Smooth muscle cell (in vitro differentiated cells): Measurements from ENCODE around the gene RGS21. TPM values are rescaled to one million over a fixed set of nuclear protein-coding genes. Genes with fewer than 3 reads are reported as not detected.

Source experiments
- DNase-seq: peaks from one replicate; lab custom pipeline; 2025; ENCODE audit not compliant: unreplicated experiment; lab: John Stamatoyannopoulos, UW
- H2AFZ ChIP-seq: fragments of 200-600 bp; sonication (generic); 2 replicates; pipeline ENCODE4 v1.6.0; 2016; ENCODE audit warnings: antibody characterized with exemption, low read depth, mild to moderate bottlenecking
- H3F3A ChIP-seq: fragments of 200-600 bp; sonication (generic); 2 replicates; pipeline ENCODE4 v1.6.0; 2017; ENCODE audit warnings: antibody characterized with exemption, low read depth
- H3K27ac ChIP-seq: fragments of 200-600 bp; sonication (generic); 2 replicates; pipeline ENCODE4 v1.5.1; 2016; ENCODE audit warnings: low read depth, mild to moderate bottlenecking
- H3K27me3 ChIP-seq: fragments of 200-600 bp; sonication (generic); 2 replicates; pipeline ENCODE4 v1.6.1; 2016; ENCODE audit warnings: low read depth, mild to moderate bottlenecking
- H3K36me3 ChIP-seq: fragments of 200-600 bp; sonication (generic); 2 replicates; pipeline ENCODE4 v1.5.1; 2016; ENCODE audit warnings: low read depth
- H3K4me1 ChIP-seq: fragments of 200-600 bp; sonication (generic); 2 replicates; pipeline ENCODE4 v1.5.1; 2016; ENCODE audit warnings: low read depth
- H3K4me2 ChIP-seq: fragments of 200-600 bp; sonication (generic); 2 replicates; pipeline ENCODE4 v1.6.0; 2016; ENCODE audit warnings: mild to moderate bottlenecking
- H3K4me3 ChIP-seq: fragments of 200-600 bp; sonication (generic); 2 replicates; pipeline ENCODE4 v1.5.1; 2016; ENCODE audit warnings: mild to moderate bottlenecking
- H3K79me2 ChIP-seq: fragments of 200-600 bp; sonication (generic); 2 replicates; pipeline ENCODE4 v1.6.0; 2016; ENCODE audit warnings: low read depth, mild to moderate bottlenecking
- H3K9ac ChIP-seq: fragments of 200-600 bp; sonication (generic); 2 replicates; pipeline ENCODE4 v1.6.0; 2016; ENCODE audit warnings: low read depth
- H3K9me3 ChIP-seq: fragments of 200-600 bp; sonication (generic); replicated peaks from 2 replicates; pipeline ENCODE4 v1.5.1; 2016; ENCODE audit warnings: low read depth
- H4K20me1 ChIP-seq: fragments of 200-600 bp; sonication (generic); 2 replicates; pipeline ENCODE4 v1.6.0; 2016; ENCODE audit warnings: low read depth
- WGBS: methylation state at CpG from one replicate; pipeline ENCODE4 v1.1.7; 2016; ENCODE audit warnings: low lambda C conversion rate; 5-methylcytosine and 5-hydroxymethylcytosine counted together
- polyA plus RNA-seq: library from polyadenylated mRNA; unstranded; fragments of >200 nt; fragmentation: Nextera tagmentation; extraction: Ambion mirVana; gene quantifications from 2 replicates; pipeline ENCODE4 v1.2.1, GENCODE V29; 2016
- total RNA-seq: library from RNA; depleted of rRNA; stranded (reverse); fragments of >200 nt; gene quantifications from 2 replicates; pipeline ENCODE4 v1.2.3, GENCODE V29; 2014
- TF ChIP-seq, protein P1 (sequence below): fragments of 200-600 bp; sonication (generic); IDR thresholded peaks from 2 replicates; pipeline ENCODE4 v1.5.1; 2017; ENCODE audit warnings: borderline replicate concordance, mild to moderate bottlenecking, antibody characterized with exemption; ENCODE audit not compliant: insufficient read depth, poor library complexity, severe bottlenecking

The RGS21 gene
- total and polyA plus RNA-seq, 2 experiments from 2014 or later: not detected

DNA sequence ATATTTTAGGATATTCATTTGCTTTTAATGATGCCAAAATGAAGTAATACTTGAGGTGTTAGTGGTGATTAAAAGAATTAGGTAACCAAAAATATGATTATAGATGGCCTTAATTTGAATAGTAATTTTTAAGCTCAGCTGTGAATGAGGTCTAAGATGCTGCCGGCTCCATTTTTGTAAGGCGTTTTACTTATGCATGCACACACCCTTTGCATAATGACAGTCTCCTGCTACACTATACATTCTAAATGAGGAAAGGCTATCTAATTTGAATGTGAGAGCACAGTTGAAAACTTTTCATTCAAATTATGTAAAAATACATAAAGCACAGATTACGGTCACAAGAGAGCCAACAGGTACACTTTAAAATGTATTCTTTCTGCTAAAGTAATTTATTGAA lies 41.6 kb downstream of the RGS21 start:
- Histone ChIP-seq H3K4me2 (no peak overlapping the region), H3K9ac (no peak overlapping the region), H2AFZ (no peak overlapping the region), H3K9me3 (no peaks in the 10 kb centered on the region), H3K4me1 (no peaks in the 10 kb centered on the region), H3K79me2 (no peaks in the 10 kb centered on the region), H3F3A (no peaks in the 10 kb centered on the region), H3K27me3 (no peaks in the 10 kb centered on the region), H3K27ac (no peak overlapping the region), H4K20me1 (no peaks in the 10 kb centered on the region), H3K36me3 (no peaks in the 10 kb centered on the region), H3K4me3 (no peak overlapping the region)
- TF ChIP-seq, protein P1, sequence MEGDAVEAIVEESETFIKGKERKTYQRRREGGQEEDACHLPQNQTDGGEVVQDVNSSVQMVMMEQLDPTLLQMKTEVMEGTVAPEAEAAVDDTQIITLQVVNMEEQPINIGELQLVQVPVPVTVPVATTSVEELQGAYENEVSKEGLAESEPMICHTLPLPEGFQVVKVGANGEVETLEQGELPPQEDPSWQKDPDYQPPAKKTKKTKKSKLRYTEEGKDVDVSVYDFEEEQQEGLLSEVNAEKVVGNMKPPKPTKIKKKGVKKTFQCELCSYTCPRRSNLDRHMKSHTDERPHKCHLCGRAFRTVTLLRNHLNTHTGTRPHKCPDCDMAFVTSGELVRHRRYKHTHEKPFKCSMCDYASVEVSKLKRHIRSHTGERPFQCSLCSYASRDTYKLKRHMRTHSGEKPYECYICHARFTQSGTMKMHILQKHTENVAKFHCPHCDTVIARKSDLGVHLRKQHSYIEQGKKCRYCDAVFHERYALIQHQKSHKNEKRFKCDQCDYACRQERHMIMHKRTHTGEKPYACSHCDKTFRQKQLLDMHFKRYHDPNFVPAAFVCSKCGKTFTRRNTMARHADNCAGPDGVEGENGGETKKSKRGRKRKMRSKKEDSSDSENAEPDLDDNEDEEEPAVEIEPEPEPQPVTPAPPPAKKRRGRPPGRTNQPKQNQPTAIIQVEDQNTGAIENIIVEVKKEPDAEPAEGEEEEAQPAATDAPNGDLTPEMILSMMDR: no peak
- DNase-seq: no peak
- WGBS: 84% methylated on average over 3 of the region's 3 CpGs

DNA sequence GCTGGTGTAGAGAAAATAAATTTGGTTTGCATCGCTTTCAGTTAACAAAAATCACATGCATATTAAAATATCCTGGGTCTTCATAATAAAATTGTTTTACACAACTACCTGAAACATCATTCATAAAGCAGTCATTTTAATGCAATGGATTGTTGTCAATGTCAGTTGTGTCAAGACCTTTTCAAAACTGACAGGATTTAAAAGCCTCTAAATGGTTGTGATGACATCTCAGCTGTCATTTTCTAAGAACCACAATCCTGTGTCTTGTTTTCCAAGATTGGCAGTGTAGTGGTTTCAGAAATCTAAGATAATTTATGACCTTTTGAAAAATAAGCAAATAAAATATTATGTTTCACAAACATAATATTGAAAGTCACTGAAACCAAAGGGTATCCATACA lies 42.0 kb downstream of the RGS21 start:
- no peaks in the 10 kb centered on the region for H4K20me1 ChIP-seq
- no peaks in the 10 kb centered on the region for H3K27me3 ChIP-seq
- DNase-seq: no peak
- no peak overlapping the region for H2AFZ ChIP-seq
- no peak overlapping the region for H3K4me3 ChIP-seq
- no peaks in the 10 kb centered on the region for H3K79me2 ChIP-seq
- H3K36me3 ChIP-seq: no peaks in the 10 kb centered on the region
- no peaks in the 10 kb centered on the region for H3F3A ChIP-seq
- no peak overlapping the region for H3K4me2 ChIP-seq
- WGBS: 92% methylated on average over 1 of the region's 1 CpG
- no peak overlapping the region for H3K27ac ChIP-seq
- no peak overlapping the region for H3K9ac ChIP-seq
- H3K4me1 ChIP-seq: no peaks in the 10 kb centered on the region
- TF ChIP-seq, protein P1: no peak
- H3K9me3 ChIP-seq: no peaks in the 10 kb centered on the region

DNA sequence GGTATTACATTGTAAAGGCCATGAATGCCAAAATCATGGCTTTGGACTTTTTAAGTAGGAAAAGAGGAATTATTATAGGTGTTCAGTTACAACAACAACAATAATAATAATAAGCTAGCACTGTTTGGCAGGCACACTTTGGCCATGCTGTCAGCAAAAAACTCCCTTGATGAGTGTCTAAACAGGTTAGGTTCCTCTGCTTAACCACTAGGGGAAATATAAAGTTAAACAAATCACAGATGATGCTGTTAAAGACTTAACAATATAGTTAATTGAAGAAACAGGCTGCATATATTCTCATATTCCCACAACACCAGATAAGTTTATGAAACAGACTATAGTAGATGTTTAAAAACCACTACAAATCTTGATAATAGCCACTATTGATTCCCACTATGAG lies 46.4 kb downstream of the RGS21 start:
- Histone ChIP-seq H3K4me2 (no peak overlapping the region), H3K9me3 (no peaks in the 10 kb centered on the region), H3K4me3 (no peak overlapping the region), H3K79me2 (no peaks in the 10 kb centered on the region), H3K4me1 (no peaks in the 10 kb centered on the region), H4K20me1 (no peaks in the 10 kb centered on the region), H2AFZ (no peak overlapping the region), H3F3A (no peaks in the 10 kb centered on the region), H3K36me3 (no peaks in the 10 kb centered on the region), H3K9ac (no peak overlapping the region), H3K27ac (no peak overlapping the region), H3K27me3 (no peaks in the 10 kb centered on the region)
- no peak for DNase-seq
- TF ChIP-seq, protein P1: no peak

DNA sequence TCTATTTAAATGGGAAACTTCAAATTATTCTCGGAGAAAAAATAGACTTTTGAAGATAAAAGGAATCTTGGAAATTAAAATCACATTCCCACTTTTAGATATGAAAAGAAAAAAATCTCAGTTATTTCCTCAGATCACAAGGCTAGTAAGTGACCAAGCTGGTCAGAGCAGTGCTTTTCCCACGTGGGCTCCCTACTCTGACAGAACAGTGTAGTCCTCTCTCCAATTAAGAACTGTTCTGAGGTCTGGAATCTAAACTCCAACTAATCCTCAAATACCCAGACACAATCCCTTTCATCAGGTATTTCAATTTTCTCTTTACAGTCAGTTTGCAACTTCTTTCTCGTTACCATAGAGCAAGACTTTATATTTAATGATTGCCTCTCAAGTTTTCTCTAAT lies 50.6 kb downstream of the RGS21 start:
- no peaks in the 10 kb centered on the region for H3F3A ChIP-seq
- H3K4me1 ChIP-seq: no peaks in the 10 kb centered on the region
- H3K27ac ChIP-seq: no peak overlapping the region
- TF ChIP-seq, protein P1: no peak
- H3K4me2 ChIP-seq: no peak overlapping the region
- H3K79me2 ChIP-seq: no peaks in the 10 kb centered on the region
- no peaks in the 10 kb centered on the region for H3K36me3 ChIP-seq
- no peaks in the 10 kb centered on the region for H3K27me3 ChIP-seq
- H3K9ac ChIP-seq: no peak overlapping the region
- WGBS: 63% methylated on average over 3 of the region's 3 CpGs
- DNase-seq: no peak
- no peaks in the 10 kb centered on the region for H3K9me3 ChIP-seq
- no peaks in the 10 kb centered on the region for H4K20me1 ChIP-seq
- no peak overlapping the region for H3K4me3 ChIP-seq
- no peak overlapping the region for H2AFZ ChIP-seq
